Measurements from ENCODE around the gene MYO5A.

DNA sequence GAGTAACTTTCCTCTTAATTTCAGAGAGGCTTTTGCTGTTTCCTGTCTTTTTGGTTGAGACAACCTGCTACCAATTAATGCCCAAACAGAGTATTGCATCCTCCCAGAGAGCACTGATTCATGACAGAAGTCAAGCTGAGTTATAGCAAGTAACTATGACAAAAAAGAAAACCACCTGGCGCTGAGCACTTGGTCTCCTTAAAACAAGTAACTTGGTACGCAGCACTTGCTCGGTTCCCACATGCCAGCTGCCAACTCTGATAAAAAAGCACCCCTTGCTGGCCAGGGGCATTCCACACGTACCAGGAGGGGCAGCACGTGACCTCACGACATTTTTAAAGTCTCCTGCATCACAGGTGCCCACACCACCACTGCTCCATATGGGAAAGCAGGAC lies 219.5 kb downstream of the MYO5A start:
- TF ChIP-seq, protein P1, sequence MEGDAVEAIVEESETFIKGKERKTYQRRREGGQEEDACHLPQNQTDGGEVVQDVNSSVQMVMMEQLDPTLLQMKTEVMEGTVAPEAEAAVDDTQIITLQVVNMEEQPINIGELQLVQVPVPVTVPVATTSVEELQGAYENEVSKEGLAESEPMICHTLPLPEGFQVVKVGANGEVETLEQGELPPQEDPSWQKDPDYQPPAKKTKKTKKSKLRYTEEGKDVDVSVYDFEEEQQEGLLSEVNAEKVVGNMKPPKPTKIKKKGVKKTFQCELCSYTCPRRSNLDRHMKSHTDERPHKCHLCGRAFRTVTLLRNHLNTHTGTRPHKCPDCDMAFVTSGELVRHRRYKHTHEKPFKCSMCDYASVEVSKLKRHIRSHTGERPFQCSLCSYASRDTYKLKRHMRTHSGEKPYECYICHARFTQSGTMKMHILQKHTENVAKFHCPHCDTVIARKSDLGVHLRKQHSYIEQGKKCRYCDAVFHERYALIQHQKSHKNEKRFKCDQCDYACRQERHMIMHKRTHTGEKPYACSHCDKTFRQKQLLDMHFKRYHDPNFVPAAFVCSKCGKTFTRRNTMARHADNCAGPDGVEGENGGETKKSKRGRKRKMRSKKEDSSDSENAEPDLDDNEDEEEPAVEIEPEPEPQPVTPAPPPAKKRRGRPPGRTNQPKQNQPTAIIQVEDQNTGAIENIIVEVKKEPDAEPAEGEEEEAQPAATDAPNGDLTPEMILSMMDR (IDR thresholded peaks at IDR 0.05) = no peak
- TF ChIP-seq TCF7 (CRISPR knock-in tag; IDR thresholded peaks at IDR 0.05; ENCODE audit: low read depth) = no peak
